Kidney epithelial cell (primary cell): Measurements from ENCODE around the gene MAGEF1. TPM values are rescaled to one million over a fixed set of nuclear protein-coding genes. Genes with fewer than 3 reads are reported as not detected.

Experiments used
- DNase-seq: peaks from one replicate; pipeline ENCODE4 v3.0.0-alpha.2; 2010; ENCODE audit warnings: low read depth
- H3K27me3 ChIP-seq: 2 replicates; pipeline ENCODE4 v1.6.0; 2011; ENCODE audit warnings: low read length; ENCODE audit not compliant: control insufficient read depth, insufficient read depth
- H3K36me3 ChIP-seq: 2 replicates; pipeline ENCODE4 v1.5.1; 2011; ENCODE audit warnings: low read length; ENCODE audit not compliant: control insufficient read depth, insufficient read depth
- H3K4me3 ChIP-seq: 2 replicates; pipeline ENCODE4 v1.5.1; 2011; ENCODE audit warnings: low read depth, mild to moderate bottlenecking, control low read depth, low read length
- CTCF ChIP-seq: IDR thresholded peaks from 2 replicates; pipeline ENCODE4 v1.5.1; 2011; ENCODE audit warnings: mild to moderate bottlenecking, moderate library complexity, low read length, control low read depth, inconsistent platforms; ENCODE audit not compliant: insufficient read depth, poor library complexity, severe bottlenecking
- total RNA-seq: library from RNA; depleted of rRNA; stranded (reverse); fragments of >200 nt; gene quantifications from 2 replicates; pipeline ENCODE4 v1.2.3, GENCODE V29; 2015

Gene MAGEF1
- total RNA-seq, 1 donor from 2014 or later: 48.0 TPM

GRCh38 chr3:184691397-184692231, 20.2 kb downstream of the MAGEF1 start:
- no peak for DNase-seq
- peaks cover 9% of the 10 kb centered on the region for H3K27me3 ChIP-seq
- H3K4me3 ChIP-seq: no peak overlapping the region
- TF ChIP-seq CTCF: no peak
- no peaks in the 10 kb centered on the region for H3K36me3 ChIP-seq

- TF ChIP-seq CTCF: no peak
- Histone ChIP-seq H3K4me3 (no peak overlapping the region), H3K36me3 (no peaks in the 10 kb centered on the region), H3K27me3 (peaks cover 9% of the 10 kb centered on the region)
- no peak for DNase-seq
Observed at GRCh38 chr3:184690192-184690883, 21.5 kb downstream of the MAGEF1 start.

GRCh38 chr3:184688882-184689271, 23.0 kb downstream of the MAGEF1 start:
- no peak for DNase-seq
- Histone ChIP-seq H3K27me3 (peaks cover 4% of the 10 kb centered on the region), H3K4me3 (no peak overlapping the region), H3K36me3 (no peaks in the 10 kb centered on the region)
- no peak for TF ChIP-seq CTCF

GRCh38 chr3:184688251-184688881, 23.5 kb downstream of the MAGEF1 start:
- Histone ChIP-seq H3K27me3 (peaks cover 4% of the 10 kb centered on the region), H3K4me3 (no peak overlapping the region), H3K36me3 (no peaks in the 10 kb centered on the region)
- TF ChIP-seq CTCF: no peak
- peak; percentile 26 for DNase-seq

- H3K27me3 ChIP-seq: peaks cover 4% of the 10 kb centered on the region
- no peak for DNase-seq
- no peak overlapping the region for H3K4me3 ChIP-seq
- no peak for TF ChIP-seq CTCF
- no peaks in the 10 kb centered on the region for H3K36me3 ChIP-seq
Observed at GRCh38 chr3:184687363-184688015, 24.4 kb downstream of the MAGEF1 start.
